ENCODE measurements around the gene TIMELESS. TPM values are rescaled to one million over a fixed set of nuclear protein-coding genes. Genes with fewer than 3 reads are reported as not detected.
"Not testable (repeated sequence)": the region's sequence is repeated elsewhere in the genome, so short reads cannot be mapped to it uniquely, and the experiment has no call there.

Gene TIMELESS
- total RNA-seq, 1 donor from 2014 or later = 13.0 TPM

DNA sequence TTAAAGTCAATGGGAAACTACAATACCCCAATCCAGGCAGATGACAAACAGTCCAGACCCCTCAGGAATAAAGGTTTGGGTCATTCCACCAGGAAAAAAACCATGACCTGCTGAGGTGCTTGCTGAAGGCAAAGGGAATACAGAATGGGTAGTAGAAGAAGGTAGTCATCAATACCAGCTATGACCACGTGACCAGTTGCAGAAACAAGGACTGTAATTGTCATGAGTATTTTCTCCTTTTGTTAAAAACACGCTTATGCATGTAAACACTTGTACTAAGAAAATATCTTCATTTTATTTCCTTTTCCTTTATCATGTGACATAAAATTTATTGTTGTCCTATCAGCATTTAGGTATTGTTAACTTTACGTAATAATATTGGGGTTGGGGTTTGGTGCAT is 45.0 kb downstream of the TIMELESS start:
- DNase-seq (ENCODE audit: low spot score) = not testable (repeated sequence)

DNA sequence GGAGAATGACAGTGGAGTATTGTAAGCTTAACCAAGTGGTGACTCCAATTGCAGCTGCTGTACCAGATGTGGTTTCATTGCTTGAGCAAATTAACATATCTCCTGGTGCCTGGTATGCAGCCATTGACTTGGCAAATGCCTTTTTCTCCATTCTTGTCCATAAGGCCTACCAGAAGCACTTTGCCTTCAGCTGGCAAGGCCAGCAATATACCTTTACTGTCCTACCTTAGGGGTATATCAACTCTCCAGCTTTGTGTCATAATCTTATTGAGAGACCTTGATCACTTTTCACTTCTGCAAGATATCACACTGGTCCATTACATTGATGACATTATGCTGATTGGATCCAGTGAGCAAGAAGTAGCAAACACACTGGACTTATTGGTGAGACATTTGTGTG is 47.6 kb downstream of the TIMELESS start:
- DNase-seq (ENCODE audit: low spot score) = not testable (repeated sequence)

- not testable (repeated sequence) for DNase-seq (ENCODE audit: low spot score)
Measured at GRCh38 chr12:56401125-56401524, 48.1 kb downstream of the TIMELESS start.

DNA sequence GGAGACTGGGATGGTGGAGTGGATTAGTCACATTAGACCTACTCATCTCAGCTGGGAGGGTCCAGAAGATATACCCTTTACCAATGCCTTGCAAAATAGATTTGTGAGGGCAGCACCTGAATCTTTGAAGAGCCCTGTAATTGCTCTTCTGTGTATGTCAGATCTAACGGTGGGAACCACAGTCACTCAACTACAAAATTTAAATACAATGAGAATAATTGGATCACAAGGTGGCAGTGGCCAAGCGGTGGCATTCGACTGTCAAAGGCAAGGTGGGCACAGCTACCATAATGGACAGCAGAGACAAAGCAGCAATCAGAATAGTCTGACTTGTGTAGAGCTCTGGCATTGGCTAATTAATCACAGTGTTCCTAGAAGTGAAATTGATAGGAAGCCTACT is 49.8 kb downstream of the TIMELESS start:
- DNase-seq (ENCODE audit: low spot score) = not testable (repeated sequence)

- no peak for DNase-seq (ENCODE audit: low spot score)
Measured at GRCh38 chr12:56398324-56398723, 50.9 kb downstream of the TIMELESS start.

- no peak for DNase-seq (ENCODE audit: low spot score)
Measured at GRCh38 chr12:56392331-56392730, 56.9 kb downstream of the TIMELESS start.

- no peak for DNase-seq (ENCODE audit: low spot score)
Measured at GRCh38 chr12:56391721-56392120, 57.5 kb downstream of the TIMELESS start.

GRCh38 chr12:56389412-56389811 is 59.8 kb downstream of the TIMELESS start:
- no peak for DNase-seq (ENCODE audit: low spot score)

GRCh38 chr12:56387152-56387736 is 62.0 kb downstream of the TIMELESS start:
- DNase-seq (ENCODE audit: low spot score) = no peak

DNA sequence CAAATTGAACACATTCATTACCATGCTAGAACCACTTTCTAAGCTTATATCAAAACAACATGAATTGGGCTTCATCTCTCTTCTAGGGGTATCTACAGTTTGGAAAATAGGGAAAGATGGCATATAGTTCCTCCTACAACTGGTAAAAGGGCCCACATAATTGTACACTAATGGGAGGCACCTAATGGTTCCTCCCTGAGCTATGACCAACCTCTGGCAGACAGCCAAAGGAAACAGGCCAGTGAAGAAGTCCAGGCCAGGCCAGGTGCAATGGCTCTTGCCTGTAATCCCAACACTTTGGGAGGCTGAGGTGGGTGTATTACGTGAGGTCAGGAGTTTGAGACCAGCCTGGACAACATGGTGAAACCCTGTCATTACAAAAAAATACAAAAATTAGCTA is 63.4 kb downstream of the TIMELESS start:
- peak; percentile 22 for DNase-seq (ENCODE audit: low spot score)

GRCh38 chr12:56382611-56383010 is 66.6 kb downstream of the TIMELESS start:
- no peak for DNase-seq (ENCODE audit: low spot score)

GRCh38 chr12:56377989-56378316 is 71.3 kb downstream of the TIMELESS start:
- no peak for DNase-seq (ENCODE audit: low spot score)

DNA sequence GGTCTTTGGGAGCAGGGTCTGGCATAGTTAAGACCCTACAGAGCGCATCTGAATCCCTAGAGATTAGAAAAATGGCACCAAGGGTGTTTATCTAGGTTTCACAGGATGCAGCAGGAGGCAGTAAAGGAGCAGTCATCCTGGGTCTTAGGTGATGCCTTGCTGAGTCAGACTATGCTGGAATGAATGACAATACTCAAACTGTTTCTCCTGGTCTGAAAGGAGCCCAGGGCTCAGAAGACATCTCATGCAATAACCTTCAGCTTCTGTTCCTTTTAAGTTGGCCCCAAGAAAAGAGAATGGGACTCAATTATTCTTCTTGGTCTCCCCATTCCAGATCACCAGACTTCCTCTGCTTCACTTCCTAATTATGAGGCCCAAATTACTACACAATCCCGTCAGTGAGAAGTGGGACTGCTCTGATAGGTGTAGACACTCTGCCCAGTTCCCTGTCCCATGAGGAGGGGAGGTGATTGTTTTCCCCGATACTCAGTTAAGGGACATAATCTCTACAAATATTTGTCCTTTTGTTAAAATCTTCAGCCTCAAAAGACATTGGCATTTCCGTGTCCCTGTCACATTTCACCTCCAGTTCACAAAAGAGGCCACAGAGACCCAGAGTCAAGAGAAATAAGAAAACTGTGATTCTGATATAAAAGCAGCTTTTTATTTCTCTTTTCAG is 71.8 kb downstream of the TIMELESS start:
- DNase-seq (ENCODE audit: low spot score) = no peak

- no peak for DNase-seq (ENCODE audit: low spot score)
Measured at GRCh38 chr12:56375598-56376434, 73.4 kb downstream of the TIMELESS start.

DNA sequence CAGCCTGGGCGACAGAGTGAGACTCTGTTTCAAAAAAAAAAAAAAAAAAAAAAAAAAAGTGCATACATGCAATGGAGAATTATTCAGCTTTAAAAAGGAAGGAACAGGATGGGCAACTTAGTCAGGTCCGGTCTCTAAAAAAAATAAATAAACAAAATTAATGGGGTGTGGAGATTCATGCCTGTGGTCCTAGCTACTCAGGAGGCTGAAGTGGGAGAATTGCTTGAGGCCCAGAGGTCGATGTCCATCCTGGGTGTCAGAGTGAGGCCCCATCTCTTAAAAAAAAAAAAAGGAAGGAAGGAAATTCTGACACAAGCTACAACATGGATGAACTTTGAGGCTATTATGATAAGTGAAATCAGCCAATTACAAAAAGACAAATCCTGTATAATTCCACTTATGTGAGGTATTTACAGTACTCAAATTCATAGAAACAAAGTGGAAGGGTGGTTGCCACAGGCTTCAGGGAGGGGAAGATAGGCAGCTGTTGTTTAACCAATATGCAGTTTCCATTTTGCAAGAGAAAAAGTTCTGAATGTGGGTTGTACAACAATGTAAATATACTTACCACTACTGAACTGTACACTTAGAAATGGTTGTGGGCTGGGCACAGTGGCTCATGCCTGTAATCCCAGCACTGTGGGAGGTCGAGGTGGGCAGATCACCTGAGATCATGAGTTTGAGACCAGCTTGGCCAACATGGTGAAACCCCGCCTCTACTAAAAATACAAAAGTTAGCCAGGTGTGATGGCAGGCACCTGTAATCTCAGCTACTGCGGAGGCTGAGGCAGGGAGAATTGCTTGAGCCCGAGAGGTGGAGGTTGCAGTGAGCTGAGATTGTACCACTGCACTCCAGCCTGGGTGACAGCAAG is 74.3 kb downstream of the TIMELESS start:
- DNase-seq (ENCODE audit: low spot score) = no peak

DNA sequence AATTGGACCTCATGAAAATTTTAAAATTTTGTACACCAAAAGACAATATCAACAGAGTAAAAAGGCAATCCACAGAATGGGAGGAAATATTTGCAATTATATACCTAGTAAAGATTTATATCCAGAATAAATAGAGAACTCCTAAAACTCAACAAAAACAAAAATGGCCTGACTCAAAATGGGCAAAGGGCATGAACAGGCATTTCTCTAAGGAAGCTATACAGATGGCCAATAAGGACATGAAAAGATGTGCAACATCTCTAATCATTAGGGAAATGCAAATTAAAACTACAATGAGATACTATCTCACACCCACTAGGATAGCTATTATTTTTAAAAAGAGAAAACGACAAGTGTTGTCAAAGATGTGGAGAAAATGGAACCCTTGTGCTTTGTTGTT is 75.7 kb downstream of the TIMELESS start:
- DNase-seq (ENCODE audit: low spot score) = no peak

GRCh38 chr12:56366948-56367347 is 82.3 kb downstream of the TIMELESS start:
- no peak for DNase-seq (ENCODE audit: low spot score)

Other genes starting within 250 kb of the TIMELESS start
- gene RNF41, start 227.5 kb downstream of the TIMELESS start, total RNA-seq = 57.2 TPM
- gene NABP2, start 225.1 kb downstream of the TIMELESS start, total RNA-seq = 39.2 TPM
- 49.9 TPM for gene SLC39A5, start 219.4 kb downstream of the TIMELESS start, total RNA-seq
- 64.6 TPM for gene ANKRD52, start 191.0 kb downstream of the TIMELESS start, total RNA-seq
- gene COQ10A, start 182.5 kb downstream of the TIMELESS start, total RNA-seq = 10.7 TPM
- gene CS, start 149.1 kb downstream of the TIMELESS start, total RNA-seq = 156 TPM
- 140 TPM for gene CNPY2, start 133.4 kb downstream of the TIMELESS start, total RNA-seq
- gene PAN2, start 115.4 kb downstream of the TIMELESS start, total RNA-seq = 114 TPM
- gene IL23A, start 110.5 kb downstream of the TIMELESS start, total RNA-seq = 0.49 TPM
- 125 TPM for gene STAT2, start 89.3 kb downstream of the TIMELESS start, total RNA-seq
- 0.20 TPM for gene APOF, start 86.6 kb downstream of the TIMELESS start, total RNA-seq
- not detected for gene MIP, start 5.2 kb upstream of the TIMELESS start, total RNA-seq
- gene SPRYD4, start 19.2 kb upstream of the TIMELESS start, total RNA-seq = 4.0 TPM
- gene GLS2, start 38.7 kb upstream of the TIMELESS start, total RNA-seq = 1.8 TPM
- gene RBMS2, start 72.4 kb upstream of the TIMELESS start, total RNA-seq = 49.6 TPM
- gene BAZ2A, start 180.9 kb upstream of the TIMELESS start, total RNA-seq = 99.3 TPM
- gene ATP5F1B, start 196.6 kb upstream of the TIMELESS start, total RNA-seq = 558 TPM
- gene PTGES3, start 238.9 kb upstream of the TIMELESS start, total RNA-seq = 201 TPM

Measured in mucosa of gallbladder (tissue), 1 donor.